ENCODE measurements around the gene SLC3A2.

The SLC3A2 gene

GRCh38 chr11:62865635-62866034 lies 15.1 kb upstream of the SLC3A2 start:
- Histone ChIP-seq H3K4me2 (no peak overlapping the region), H3K27me3 (ENCODE audit: insufficient read depth, low read depth) (no peaks in the 10 kb centered on the region), H3K4me1 (ENCODE audit: low read depth, poor library complexity, severe bottlenecking) (peaks cover 43% of the 10 kb centered on the region), H3K4me3 (IDR thresholded peaks at IDR 0.05; ENCODE audit: insufficient read depth, low read depth, low read length) (no peak overlapping the region), H2AFZ (ENCODE audit: low read depth) (no peak overlapping the region), H3K27ac (no peak overlapping the region), H3K79me2 (ENCODE audit: insufficient read depth, low read depth) (peaks cover 92% of the 10 kb centered on the region), H3K36me3 (ENCODE audit: insufficient read depth) (no peaks in the 10 kb centered on the region; the same call in 1 of the 2 replicates), H3K9ac (no peak overlapping the region), H4K20me1 (ENCODE audit: insufficient read depth) (0 out of 2 replicates have a peak, but pooled peaks cover 3% of the 10 kb centered on the region)
- no peak for TF ChIP-seq CTCF (conservative IDR thresholded peaks at IDR 0.05; ENCODE audit: low read depth, low read length)

- Histone ChIP-seq H2AFZ (ENCODE audit: low read depth) (no peak overlapping the region), H3K36me3 (ENCODE audit: insufficient read depth) (no peaks in the 10 kb centered on the region), H3K79me2 (ENCODE audit: insufficient read depth, low read depth) (peaks cover 35% of the 10 kb centered on the region; the same call in 1 of the 2 replicates)
Observed at GRCh38 chr11:62874851-62875250, 5.8 kb upstream of the SLC3A2 start.

GRCh38 chr11:62875698-62876478 lies 4.8 kb upstream of the SLC3A2 start:
- no peaks in the 10 kb centered on the region for H4K20me1 ChIP-seq (ENCODE audit: insufficient read depth)
- H2AFZ ChIP-seq (ENCODE audit: low read depth), result no peak overlapping the region
- H3K4me3 ChIP-seq (IDR thresholded peaks at IDR 0.05; ENCODE audit: insufficient read depth, low read depth, low read length), result no peak overlapping the region
- H3K36me3 ChIP-seq (ENCODE audit: insufficient read depth), result no peaks in the 10 kb centered on the region
- H3K9ac ChIP-seq, result no peak overlapping the region
- peaks cover 16% of the 10 kb centered on the region for H3K4me1 ChIP-seq (ENCODE audit: low read depth, poor library complexity, severe bottlenecking)
- H3K79me2 ChIP-seq (ENCODE audit: insufficient read depth, low read depth), result peaks cover 28% of the 10 kb centered on the region; the same call in 1 of the 2 replicates
- H3K4me2 ChIP-seq, result no peak overlapping the region
- no peaks in the 10 kb centered on the region for H3K27me3 ChIP-seq (ENCODE audit: insufficient read depth, low read depth)
- H3K27ac ChIP-seq, result no peak overlapping the region
- no peak for TF ChIP-seq CTCF (conservative IDR thresholded peaks at IDR 0.05; ENCODE audit: low read depth, low read length)

More at GRCh38 chr11:62874851-62875250, 5.8 kb upstream of the SLC3A2 start:
- Histone ChIP-seq H3K4me3 (IDR thresholded peaks at IDR 0.05; ENCODE audit: insufficient read depth, low read depth, low read length) (no peak overlapping the region), H3K4me2 (no peak overlapping the region), H3K9ac (no peak overlapping the region), H3K27me3 (ENCODE audit: insufficient read depth, low read depth) (no peaks in the 10 kb centered on the region), H3K27ac (no peak overlapping the region), H3K4me1 (ENCODE audit: low read depth, poor library complexity, severe bottlenecking) (peaks cover 8% of the 10 kb centered on the region), H4K20me1 (ENCODE audit: insufficient read depth) (no peaks in the 10 kb centered on the region)
- TF ChIP-seq CTCF (conservative IDR thresholded peaks at IDR 0.05; ENCODE audit: low read depth, low read length), result no peak

- no peak overlapping the region for H3K9ac ChIP-seq
- H2AFZ ChIP-seq (ENCODE audit: low read depth), result no peak overlapping the region
- H3K4me1 ChIP-seq (ENCODE audit: low read depth, poor library complexity, severe bottlenecking), result peaks cover 16% of the 10 kb centered on the region
- no peak overlapping the region for H3K4me2 ChIP-seq
- H3K79me2 ChIP-seq (ENCODE audit: insufficient read depth, low read depth), result peaks cover 26% of the 10 kb centered on the region
- H3K27ac ChIP-seq, result no peak overlapping the region
- no peak overlapping the region for H3K4me3 ChIP-seq (IDR thresholded peaks at IDR 0.05; ENCODE audit: insufficient read depth, low read depth, low read length)
- H4K20me1 ChIP-seq (ENCODE audit: insufficient read depth), result no peaks in the 10 kb centered on the region
- no peaks in the 10 kb centered on the region for H3K27me3 ChIP-seq (ENCODE audit: insufficient read depth, low read depth)
- TF ChIP-seq CTCF (conservative IDR thresholded peaks at IDR 0.05; ENCODE audit: low read depth, low read length), result no peak
- no peaks in the 10 kb centered on the region for H3K36me3 ChIP-seq (ENCODE audit: insufficient read depth)
Observed at GRCh38 chr11:62876712-62877111, 4.0 kb upstream of the SLC3A2 start.
